H1 (cell line): ENCODE data around the gene CDC42SE1. TPM values are rescaled to one million over a fixed set of nuclear protein-coding genes. Genes with fewer than 3 reads are reported as not detected.
A peak's percentile ranks its signal among the peaks of the same experiment; 100 is the strongest.

Source experiments
- CTBP2 ChIP-seq: IDR thresholded peaks from 2 replicates; pipeline ENCODE4 v1.7.0; 2011; ENCODE audit warnings: borderline replicate concordance, mild to moderate bottlenecking, moderate library complexity, mixed read lengths, low read length; ENCODE audit not compliant: insufficient read depth, insufficient read length
- EZH2 ChIP-seq: fragments of 200-600 bp; sonication (generic); IDR thresholded peaks from 2 replicates; pipeline ENCODE4 v1.7.1; 2012; ENCODE audit warnings: low read depth, mild to moderate bottlenecking, moderate library complexity, low read length, inconsistent platforms; ENCODE audit not compliant: severe bottlenecking
- HDAC2 ChIP-seq, 2 experiments: fragments of 300-600 bp in 1 of 2; sonication (generic) in 1 of 2; IDR thresholded peaks; 2 replicates each; pipeline ENCODE4 v1.6.1; 2011 to 2012; ENCODE audit warnings: low read depth in 2 of 2, low read length in 2 of 2, mild to moderate bottlenecking in 2 of 2, moderate library complexity in 2 of 2, borderline replicate concordance in 1 of 2, inconsistent platforms in 1 of 2
- NANOG ChIP-seq: IDR thresholded peaks from 2 replicates; pipeline ENCODE4 v1.6.1; 2011; ENCODE audit warnings: low read length, low read depth, mild to moderate bottlenecking, inconsistent platforms; ENCODE audit not compliant: insufficient read depth, poor library complexity, severe bottlenecking
- POLR2A ChIP-seq, 2 experiments: IDR thresholded peaks; 1 replicate in 1 of 2; 2 replicates in 1 of 2; pipeline ENCODE4 v1.6.1; 2011; ENCODE audit warnings: low read depth in 2 of 2, low read length in 2 of 2, mild to moderate bottlenecking in 2 of 2; ENCODE audit errors: control extremely low read depth in 1 of 2
- TAF7 ChIP-seq: optimal IDR thresholded peaks from 2 replicates; pipeline ENCODE3; 2011; ENCODE audit warnings: low read depth, mild to moderate bottlenecking, inconsistent platforms, low read length, moderate library complexity, borderline replicate concordance
- ZNF274 ChIP-seq: IDR thresholded peaks from 2 replicates; pipeline ENCODE4 v1.7.0; 2012; ENCODE audit warnings: low read length, borderline replicate concordance; ENCODE audit errors: extremely low read depth
- polyA plus RNA-seq, 7 experiments: library from polyadenylated mRNA; depleted of rRNA in 3 of 7; stranded (reverse) in 5 of 7; unstranded in 2 of 7; fragments of >200 nt in 5 of 7; fragments of 200-250 nt in 2 of 7; gene quantifications; 1 replicate in 5 of 7; 2 replicates in 1 of 7; 4 replicates in 1 of 7; pipeline versions ENCODE4 v1.2.1 to v1.2.3, GENCODE V29; 2011 to 2013; ENCODE audit warnings: missing spikeins in 2 of 7, mixed read lengths in 2 of 7
- total RNA-seq: library from RNA; stranded (reverse); fragmentation: NEBNext Ultra II Directional; extraction: Animal tissue kit (Norgen Biotek cat#: 25700); gene quantifications from 2 replicates; pipeline ENCODE4 v1.2.1, GENCODE V29; 2021
- TF ChIP-seq, protein P1 (sequence below): IDR thresholded peaks from 2 replicates; pipeline ENCODE4 v1.6.1; 2012; ENCODE audit warnings: inconsistent platforms
- TF ChIP-seq, protein P2 (sequence below), 3 experiments: IDR thresholded peaks; 1 replicate in 2 of 3; 2 replicates in 1 of 3; pipeline versions ENCODE4 v1.5.1 to v1.6.1; 2011; ENCODE audit warnings: low read length in 3 of 3, mild to moderate bottlenecking in 3 of 3, inconsistent platforms in 2 of 3, low read depth in 1 of 3, moderate library complexity in 1 of 3; ENCODE audit not compliant: insufficient read depth in 1 of 3; ENCODE audit errors: control extremely low read depth in 1 of 3

The CDC42SE1 gene
- total and polyA plus RNA-seq, 2 of the 8 experiments (the other 6 are each of a cell fraction or from before 2014, with no cell fraction given): 30.5 to 74.1 TPM

DNA sequence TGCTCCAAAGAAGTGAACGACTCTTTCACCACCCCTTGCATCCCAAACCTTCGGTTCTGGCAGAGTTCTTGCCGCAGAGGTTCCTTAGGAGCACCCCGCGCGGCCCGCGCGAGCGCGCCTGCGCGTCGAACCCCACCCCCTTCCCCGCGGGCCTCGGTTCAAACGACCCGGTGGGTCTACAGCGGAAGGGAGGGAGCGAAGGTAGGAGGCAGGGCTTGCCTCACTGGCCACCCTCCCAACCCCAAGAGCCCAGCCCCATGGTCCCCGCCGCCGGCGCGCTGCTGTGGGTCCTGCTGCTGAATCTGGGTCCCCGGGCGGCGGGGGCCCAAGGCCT, 11.9 kb downstream of the CDC42SE1 start, which contains the start of gene C1orf56 (continued):
- TF ChIP-seq EZH2 (no peak), POLR2A (IDR thresholded peaks at IDR 0.05; ENCODE audit: control extremely low read depth in 1 of 2, low read depth in 2 of 2, low read length in 2 of 2) (no peak; a peak in 1 of 3 replicates), HDAC2 (IDR thresholded peaks at IDR 0.05; ENCODE audit: borderline replicate concordance in 1 of 2, low read depth in 2 of 2, low read length in 2 of 2) (peak in 1 of 2 experiments; percentile 74; a peak in 2 of 4 replicates), CTBP2 (no peak), NANOG (no peak), ZNF274 (no peak), TAF7 (peak; percentile 63)
- TF ChIP-seq, protein P1, sequence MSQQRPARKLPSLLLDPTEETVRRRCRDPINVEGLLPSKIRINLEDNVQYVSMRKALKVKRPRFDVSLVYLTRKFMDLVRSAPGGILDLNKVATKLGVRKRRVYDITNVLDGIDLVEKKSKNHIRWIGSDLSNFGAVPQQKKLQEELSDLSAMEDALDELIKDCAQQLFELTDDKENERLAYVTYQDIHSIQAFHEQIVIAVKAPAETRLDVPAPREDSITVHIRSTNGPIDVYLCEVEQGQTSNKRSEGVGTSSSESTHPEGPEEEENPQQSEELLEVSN: no peak
- TF ChIP-seq, protein P2, sequence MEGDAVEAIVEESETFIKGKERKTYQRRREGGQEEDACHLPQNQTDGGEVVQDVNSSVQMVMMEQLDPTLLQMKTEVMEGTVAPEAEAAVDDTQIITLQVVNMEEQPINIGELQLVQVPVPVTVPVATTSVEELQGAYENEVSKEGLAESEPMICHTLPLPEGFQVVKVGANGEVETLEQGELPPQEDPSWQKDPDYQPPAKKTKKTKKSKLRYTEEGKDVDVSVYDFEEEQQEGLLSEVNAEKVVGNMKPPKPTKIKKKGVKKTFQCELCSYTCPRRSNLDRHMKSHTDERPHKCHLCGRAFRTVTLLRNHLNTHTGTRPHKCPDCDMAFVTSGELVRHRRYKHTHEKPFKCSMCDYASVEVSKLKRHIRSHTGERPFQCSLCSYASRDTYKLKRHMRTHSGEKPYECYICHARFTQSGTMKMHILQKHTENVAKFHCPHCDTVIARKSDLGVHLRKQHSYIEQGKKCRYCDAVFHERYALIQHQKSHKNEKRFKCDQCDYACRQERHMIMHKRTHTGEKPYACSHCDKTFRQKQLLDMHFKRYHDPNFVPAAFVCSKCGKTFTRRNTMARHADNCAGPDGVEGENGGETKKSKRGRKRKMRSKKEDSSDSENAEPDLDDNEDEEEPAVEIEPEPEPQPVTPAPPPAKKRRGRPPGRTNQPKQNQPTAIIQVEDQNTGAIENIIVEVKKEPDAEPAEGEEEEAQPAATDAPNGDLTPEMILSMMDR (IDR thresholded peaks at IDR 0.05; ENCODE audit: control extremely low read depth in 1 of 3, insufficient read depth in 1 of 3, low read depth in 1 of 3, low read length in 3 of 3): no peak
